ENCODE data around the gene C6orf47. TPM values are rescaled to one million over a fixed set of nuclear protein-coding genes. Genes with fewer than 3 reads are reported as not detected.
A peak's percentile ranks its signal among the peaks of the same experiment; 100 is the strongest.

The C6orf47 gene
- total and polyA plus RNA-seq, 2 of the 13 experiments (the other 11 are each of a cell fraction or from before 2014, with no cell fraction given): 1.7 to 18.1 TPM

DNA sequence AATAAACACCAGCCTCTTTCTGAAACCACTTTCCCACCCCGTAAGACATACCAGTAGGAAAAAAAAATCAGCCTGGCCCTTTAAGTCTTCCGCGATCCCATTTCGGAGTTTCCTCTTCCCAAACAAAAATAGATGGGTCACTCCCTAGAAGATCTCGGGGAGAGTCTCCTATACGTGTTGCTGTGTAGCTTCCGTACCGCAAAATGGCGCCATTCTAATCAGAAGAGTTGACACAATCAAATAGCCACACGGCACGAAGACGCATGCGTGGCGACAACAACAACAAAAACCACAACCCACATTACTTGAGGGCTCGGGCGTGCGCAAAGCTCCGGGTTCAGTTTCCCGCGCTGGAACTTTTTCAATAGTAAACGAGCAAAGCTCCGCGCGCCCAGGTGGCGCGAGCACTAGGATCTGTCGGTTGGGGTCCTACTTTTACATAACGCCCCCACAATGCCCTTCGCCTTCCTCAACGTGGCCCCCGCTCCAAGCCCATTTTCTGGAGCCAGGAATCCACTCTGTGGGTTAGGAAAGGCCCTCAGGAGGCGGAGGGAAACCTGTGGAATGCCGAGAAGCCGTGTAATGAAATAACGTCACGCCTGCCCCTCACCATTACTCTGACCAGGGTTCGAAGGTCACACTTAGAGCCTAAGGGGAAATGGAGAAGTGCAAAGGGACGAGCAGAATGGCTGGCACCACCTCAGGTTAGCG is 4.4 kb upstream of the C6orf47 start, which contains the start of gene GPANK1 (continued):
- TF ChIP-seq MED8 (CRISPR knock-in tag; IDR thresholded peaks at IDR 0.05; ENCODE audit: insufficient replicate concordance) (peak; percentile 7), ZNF549 (CRISPR knock-in tag; IDR thresholded peaks at IDR 0.05) (no peak), ZFYVE20 (CRISPR knock-in tag; IDR thresholded peaks at IDR 0.05; ENCODE audit: borderline replicate concordance, low read depth) (no peak), ZNF264 (CRISPR knock-in tag; IDR thresholded peaks at IDR 0.05) (no peak), ZNF839 (CRISPR knock-in tag; IDR thresholded peaks at IDR 0.05; ENCODE audit: borderline replicate concordance) (no peak), ZNF235 (CRISPR knock-in tag; IDR thresholded peaks at IDR 0.05; ENCODE audit: borderline replicate concordance) (no peak), ZNF598 (CRISPR knock-in tag; IDR thresholded peaks at IDR 0.05; ENCODE audit: borderline replicate concordance) (peak; percentile 72), IRX3 (CRISPR knock-in tag; IDR thresholded peaks at IDR 0.05; ENCODE audit: borderline replicate concordance, low read depth) (no peak), POLR2AphosphoS5 (IDR thresholded peaks at IDR 0.05; ENCODE audit: low read depth, low read length) (peak; percentile 68), PHF8 (CRISPR knock-in tag; IDR thresholded peaks at IDR 0.05) (peak; percentile 17; the same call in 1 of the 2 replicates), RXRB (CRISPR knock-in tag; IDR thresholded peaks at IDR 0.05; ENCODE audit: borderline replicate concordance) (no peak; the same call in 1 of the 2 replicates), SPEN (CRISPR knock-in tag; IDR thresholded peaks at IDR 0.05; ENCODE audit: low read depth) (peak; percentile 73), MIER2 (CRISPR knock-in tag; IDR thresholded peaks at IDR 0.05) (no peak), RCOR2 (CRISPR knock-in tag; IDR thresholded peaks at IDR 0.05) (no peak), SMAD3 (CRISPR knock-in tag; IDR thresholded peaks at IDR 0.05) (no peak; the same call in 1 of the 2 replicates), ADNP (CRISPR knock-in tag; IDR thresholded peaks at IDR 0.05) (no peak), ATF7-NPFF (CRISPR knock-in tag; IDR thresholded peaks at IDR 0.05; ENCODE audit: low read depth) (peak; percentile 84; the same call in 1 of the 2 replicates), MTA1 (CRISPR knock-in tag; IDR thresholded peaks at IDR 0.05; ENCODE audit: borderline replicate concordance) (no peak; the same call in 1 of the 2 replicates), ZNF557 (CRISPR knock-in tag; IDR thresholded peaks at IDR 0.05) (no peak; the same call in 1 of the 2 replicates), NR2F6 (IDR thresholded peaks at IDR 0.05) (no peak), NR2F6 (CRISPR knock-in tag; IDR thresholded peaks at IDR 0.05) (no peak), ZFP36L2 (CRISPR knock-in tag; IDR thresholded peaks at IDR 0.05) (no peak; the same call in 1 of the 2 replicates), IKZF1 (IDR thresholded peaks at IDR 0.05) (no peak), ZNF616 (CRISPR knock-in tag; IDR thresholded peaks at IDR 0.05; ENCODE audit: low read depth) (0 out of 2 replicates have a peak, but pooled peaks have one; percentile 63), TCF7 (IDR thresholded peaks at IDR 0.05; ENCODE audit: low read depth) (no peak)
- TF ChIP-seq, protein P1, sequence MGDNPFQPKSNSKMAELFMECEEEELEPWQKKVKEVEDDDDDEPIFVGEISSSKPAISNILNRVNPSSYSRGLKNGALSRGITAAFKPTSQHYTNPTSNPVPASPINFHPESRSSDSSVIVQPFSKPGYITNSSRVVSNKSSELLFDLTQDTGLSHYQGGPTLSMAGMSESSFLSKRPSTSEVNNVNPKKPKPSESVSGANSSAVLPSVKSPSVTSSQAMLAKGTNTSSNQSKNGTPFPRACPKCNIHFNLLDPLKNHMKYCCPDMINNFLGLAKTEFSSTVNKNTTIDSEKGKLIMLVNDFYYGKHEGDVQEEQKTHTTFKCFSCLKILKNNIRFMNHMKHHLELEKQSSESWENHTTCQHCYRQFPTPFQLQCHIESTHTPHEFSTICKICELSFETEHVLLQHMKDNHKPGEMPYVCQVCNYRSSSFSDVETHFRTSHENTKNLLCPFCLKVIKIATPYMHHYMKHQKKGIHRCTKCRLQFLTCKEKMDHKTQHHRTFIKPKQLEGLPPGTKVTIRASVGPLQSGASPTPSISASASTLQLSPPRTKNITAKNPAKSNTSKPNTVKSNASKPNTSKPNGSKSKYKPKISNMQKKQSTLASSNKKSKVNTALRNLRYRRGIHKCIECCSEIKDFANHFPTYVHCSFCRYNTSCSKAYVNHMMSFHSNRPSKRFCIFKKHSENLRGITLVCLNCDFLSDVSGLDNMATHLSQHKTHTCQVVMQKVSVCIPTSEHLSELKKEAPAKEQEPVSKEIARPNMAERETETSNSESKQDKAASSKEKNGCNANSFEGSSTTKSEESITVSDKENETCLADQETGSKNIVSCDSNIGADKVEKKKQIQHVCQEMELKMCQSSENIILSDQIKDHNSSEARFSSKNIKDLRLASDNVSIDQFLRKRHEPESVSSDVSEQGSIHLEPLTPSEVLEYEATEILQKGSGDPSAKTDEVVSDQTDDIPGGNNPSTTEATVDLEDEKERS (CRISPR knock-in tag; IDR thresholded peaks at IDR 0.05): no peak; the same call in 1 of the 2 replicates
- TF ChIP-seq, protein P2, sequence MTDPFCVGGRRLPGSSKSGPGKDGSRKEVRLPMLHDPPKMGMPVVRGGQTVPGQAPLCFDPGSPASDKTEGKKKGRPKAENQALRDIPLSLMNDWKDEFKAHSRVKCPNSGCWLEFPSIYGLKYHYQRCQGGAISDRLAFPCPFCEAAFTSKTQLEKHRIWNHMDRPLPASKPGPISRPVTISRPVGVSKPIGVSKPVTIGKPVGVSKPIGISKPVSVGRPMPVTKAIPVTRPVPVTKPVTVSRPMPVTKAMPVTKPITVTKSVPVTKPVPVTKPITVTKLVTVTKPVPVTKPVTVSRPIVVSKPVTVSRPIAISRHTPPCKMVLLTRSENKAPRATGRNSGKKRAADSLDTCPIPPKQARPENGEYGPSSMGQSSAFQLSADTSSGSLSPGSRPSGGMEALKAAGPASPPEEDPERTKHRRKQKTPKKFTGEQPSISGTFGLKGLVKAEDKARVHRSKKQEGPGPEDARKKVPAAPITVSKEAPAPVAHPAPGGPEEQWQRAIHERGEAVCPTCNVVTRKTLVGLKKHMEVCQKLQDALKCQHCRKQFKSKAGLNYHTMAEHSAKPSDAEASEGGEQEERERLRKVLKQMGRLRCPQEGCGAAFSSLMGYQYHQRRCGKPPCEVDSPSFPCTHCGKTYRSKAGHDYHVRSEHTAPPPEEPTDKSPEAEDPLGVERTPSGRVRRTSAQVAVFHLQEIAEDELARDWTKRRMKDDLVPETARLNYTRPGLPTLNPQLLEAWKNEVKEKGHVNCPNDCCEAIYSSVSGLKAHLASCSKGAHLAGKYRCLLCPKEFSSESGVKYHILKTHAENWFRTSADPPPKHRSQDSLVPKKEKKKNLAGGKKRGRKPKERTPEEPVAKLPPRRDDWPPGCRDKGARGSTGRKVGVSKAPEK (CRISPR knock-in tag; IDR thresholded peaks at IDR 0.05; ENCODE audit: borderline replicate concordance): no peak

Data from HepG2 (cell line).